SK-N-MC (cell line): ENCODE data around the gene PGD.

Source experiments
- EZH2 ChIP-seq: fragments of 200-600 bp; sonication (generic); IDR thresholded peaks from one replicate; pipeline ENCODE4 v1.6.1; 2017; ENCODE audit warnings: antibody characterized with exemption
- FOXP2 ChIP-seq: optimal IDR thresholded peaks from 2 replicates; pipeline ENCODE3; 2011; ENCODE audit warnings: mild to moderate bottlenecking, moderate library complexity; ENCODE audit not compliant: insufficient read depth; ENCODE audit errors: extremely low read length, control extremely low read depth
- POLR2AphosphoS5 ChIP-seq: IDR thresholded peaks from 2 replicates; pipeline ENCODE4 v1.6.1; 2012; ENCODE audit warnings: mild to moderate bottlenecking, low read depth, low read length, borderline replicate concordance

DNA sequence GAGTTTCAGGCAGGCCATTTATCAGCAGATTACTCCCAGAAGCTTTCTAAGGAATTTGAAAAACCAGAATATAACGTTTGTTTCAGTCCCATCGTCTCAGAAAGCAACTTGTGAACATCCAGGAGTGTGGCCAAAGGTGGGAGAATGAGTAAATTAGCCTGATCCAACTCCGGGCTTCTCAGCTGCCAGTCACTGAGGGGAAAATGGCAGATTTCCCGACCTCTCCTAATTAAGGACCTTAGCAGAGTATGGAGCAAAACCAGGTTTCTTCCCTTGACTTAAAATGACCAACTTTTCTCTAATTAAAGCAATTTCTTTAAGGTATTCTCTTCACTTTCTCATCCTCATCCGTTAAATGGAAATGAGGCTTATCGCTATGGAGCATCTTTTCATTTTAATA is 52.0 kb downstream of the PGD start:
- TF ChIP-seq POLR2AphosphoS5 (no peak), EZH2 (no peak), FOXP2 (no peak)
